Fibroblast of lung (primary cell): Measurements from ENCODE around the gene C1orf167. TPM values are rescaled to one million over a fixed set of nuclear protein-coding genes. Genes with fewer than 3 reads are reported as not detected.

Source experiments
- DNase-seq, 2 donors: peaks; one replicate each; pipeline versions ENCODE4 v3.0.0 to v3.0.0-alpha.2; 2010; ENCODE audit warnings: low read depth in 2 of 2
- H2AFZ ChIP-seq: 2 replicates; pipeline ENCODE4 v1.5.1; 2012; ENCODE audit warnings: low read length, control low read depth, inconsistent platforms
- H3K27ac ChIP-seq: 2 replicates; pipeline ENCODE4 v1.5.1; 2011; ENCODE audit warnings: low read length, control low read depth; ENCODE audit not compliant: insufficient read depth
- H3K27me3 ChIP-seq: 2 replicates; pipeline ENCODE4 v1.5.1; 2011; ENCODE audit warnings: mild to moderate bottlenecking, low read length; ENCODE audit not compliant: control insufficient read depth, insufficient read depth
- H3K36me3 ChIP-seq: 2 replicates; pipeline ENCODE4 v1.5.1; 2011; ENCODE audit warnings: low read length; ENCODE audit not compliant: control insufficient read depth, insufficient read depth
- H3K4me1 ChIP-seq: 2 replicates; pipeline ENCODE4 v1.5.1; 2011; ENCODE audit warnings: low read length; ENCODE audit not compliant: control insufficient read depth, insufficient read depth; ENCODE audit errors: extremely low read depth
- H3K4me2 ChIP-seq: 2 replicates; pipeline ENCODE4 v1.5.1; 2011; ENCODE audit warnings: low read length, control low read depth; ENCODE audit not compliant: insufficient read depth; ENCODE audit errors: extremely low read depth
- H3K4me3 ChIP-seq, 4 experiments: fragments of 200-600 bp in 1 of 4; sonication (generic) in 1 of 4; replicated peaks in 1 of 4; 2 replicates each; pipeline ENCODE4 v1.5.1; 2011 to 2016; ENCODE audit warnings: low read length in 4 of 4, low read depth in 3 of 4, mild to moderate bottlenecking in 3 of 4, control low read depth in 2 of 4, inconsistent platforms in 1 of 4, mixed read lengths in 1 of 4; ENCODE audit not compliant: insufficient read depth in 1 of 4; ENCODE audit errors: control extremely low read depth in 1 of 4
- H3K79me2 ChIP-seq: 2 replicates; pipeline ENCODE4 v1.5.1; 2012; ENCODE audit warnings: mild to moderate bottlenecking, low read length, inconsistent platforms; ENCODE audit not compliant: control insufficient read depth, insufficient read depth
- H3K9ac ChIP-seq: 2 replicates; pipeline ENCODE4 v1.5.1; 2011; ENCODE audit warnings: mild to moderate bottlenecking, low read length, control low read depth; ENCODE audit not compliant: insufficient read depth
- H3K9me3 ChIP-seq: 2 replicates; pipeline ENCODE4 v1.5.1; 2012; ENCODE audit warnings: low read depth, low read length; ENCODE audit not compliant: control insufficient read depth, insufficient read depth
- H4K20me1 ChIP-seq: 2 replicates; pipeline ENCODE4 v1.5.1; 2011; ENCODE audit warnings: low read length; ENCODE audit not compliant: control insufficient read depth, insufficient read depth; ENCODE audit errors: extremely low read depth
- CTCF ChIP-seq, 2 donors: IDR thresholded peaks in 1 of 2; conservative IDR thresholded peaks in 1 of 2; 1 replicate in 1 of 2; 2 replicates in 1 of 2; pipeline ENCODE4 v1.5.1; 2011 to 2012; ENCODE audit warnings: low read length in 2 of 2, control low read depth in 1 of 2, inconsistent platforms in 1 of 2, low read depth in 1 of 2, mild to moderate bottlenecking in 1 of 2
- EZH2 ChIP-seq: IDR thresholded peaks from 2 replicates; pipeline ENCODE4 v1.5.1; 2012; ENCODE audit warnings: low read length, control low read depth, mild to moderate bottlenecking; ENCODE audit errors: missing control alignments
- polyA plus RNA-seq, 2 donors: library from polyadenylated mRNA; depleted of rRNA in 1 of 2; stranded (reverse) in 1 of 2; unstranded in 1 of 2; fragments of >200 nt; gene quantifications; 2 replicates each; pipeline ENCODE4 v1.2.1, GENCODE V29; 2011 to 2012; ENCODE audit warnings: missing spikeins in 1 of 2
- total RNA-seq: library from RNA; depleted of rRNA; stranded (reverse); fragments of >200 nt; gene quantifications from 2 replicates; pipeline ENCODE4 v1.2.1, GENCODE V29; 2014

C1orf167 gene
- total and polyA plus RNA-seq, 2 donors (not counting 1 experiment from before 2014, with no cell fraction given): 0.39 to 0.99 TPM

- H3K9me3 ChIP-seq: no peaks in the 10 kb centered on the region
- H3K27ac ChIP-seq: no peak overlapping the region
- peaks cover 18% of the 10 kb centered on the region for H3K4me1 ChIP-seq
- H3K9ac ChIP-seq: no peak overlapping the region
- no peaks in the 10 kb centered on the region for H3K27me3 ChIP-seq
- H2AFZ ChIP-seq: no peak overlapping the region
- H3K4me2 ChIP-seq: no peak overlapping the region
- H3K36me3 ChIP-seq: peaks cover 17% of the 10 kb centered on the region
- no peaks in the 10 kb centered on the region for H4K20me1 ChIP-seq
- DNase-seq: no peak
- H3K79me2 ChIP-seq: peaks cover 24% of the 10 kb centered on the region
- H3K4me3 ChIP-seq: no peak overlapping the region
- no peak for TF ChIP-seq CTCF (conservative IDR thresholded peaks at IDR 0.05 in 1 of 2, IDR thresholded peaks at IDR 0.05 in 1 of 2; ENCODE audit: low read depth in 1 of 2, low read length in 2 of 2)
- no peak for TF ChIP-seq EZH2
Measured at GRCh38 chr1:11800391-11800755, 38.4 kb downstream of the C1orf167 start.

GRCh38 chr1:11800756-11801433 is 38.9 kb downstream of the C1orf167 start:
- Histone ChIP-seq H3K4me2 (no peak overlapping the region), H3K4me3 (peak overlapping the region in 2 of 4 experiments; percentile 87 to 98)
- no peak for TF ChIP-seq CTCF (conservative IDR thresholded peaks at IDR 0.05 in 1 of 2, IDR thresholded peaks at IDR 0.05 in 1 of 2; ENCODE audit: low read depth in 1 of 2, low read length in 2 of 2)
- TF ChIP-seq EZH2: no peak

GRCh38 chr1:11802616-11802972 is 40.6 kb downstream of the C1orf167 start:
- H3K9me3 ChIP-seq: no peaks in the 10 kb centered on the region
- H4K20me1 ChIP-seq: no peaks in the 10 kb centered on the region
- no peak for DNase-seq
- H3K4me1 ChIP-seq: peaks cover 7% of the 10 kb centered on the region
- H3K36me3 ChIP-seq: peaks cover 12% of the 10 kb centered on the region
- peak overlapping the region; percentile 69 to 98 (median 85) for H3K4me3 ChIP-seq
- H3K9ac ChIP-seq: peak overlapping the region; percentile 63
- H2AFZ ChIP-seq: no peak overlapping the region
- H3K27me3 ChIP-seq: no peaks in the 10 kb centered on the region
- H3K4me2 ChIP-seq: peak overlapping the region; percentile 98
- peaks cover 36% of the 10 kb centered on the region for H3K79me2 ChIP-seq
- peak overlapping the region; percentile 92 for H3K27ac ChIP-seq
- TF ChIP-seq CTCF (conservative IDR thresholded peaks at IDR 0.05 in 1 of 2, IDR thresholded peaks at IDR 0.05 in 1 of 2; ENCODE audit: low read depth in 1 of 2, low read length in 2 of 2) (no peak), EZH2 (no peak)

More at GRCh38 chr1:11800756-11801433, 38.9 kb downstream of the C1orf167 start:
- no peak overlapping the region for H3K27ac ChIP-seq
- H3K79me2 ChIP-seq: peaks cover 24% of the 10 kb centered on the region
- H3K36me3 ChIP-seq: peaks cover 15% of the 10 kb centered on the region
- H3K9ac ChIP-seq: no peak overlapping the region
- DNase-seq: no peak
- no peaks in the 10 kb centered on the region for H3K27me3 ChIP-seq
- H3K4me1 ChIP-seq: peaks cover 18% of the 10 kb centered on the region
- no peak overlapping the region for H2AFZ ChIP-seq
- no peaks in the 10 kb centered on the region for H4K20me1 ChIP-seq
- H3K9me3 ChIP-seq: no peaks in the 10 kb centered on the region
